GM10266 (cell line): Measurements from ENCODE around the gene GTF2F2.
"Not testable (repeated sequence)": the region's sequence is repeated elsewhere in the genome, so short reads cannot be mapped to it uniquely, and the experiment has no call there.

Experiments
- DNase-seq: peaks from one replicate; pipeline ENCODE4 v3.0.0; 2012; ENCODE audit errors: extremely low spot score
- CTCF ChIP-seq: IDR thresholded peaks from 2 replicates; pipeline ENCODE4 v1.5.1; 2012; ENCODE audit warnings: mild to moderate bottlenecking, low read depth; ENCODE audit not compliant: control insufficient read depth, insufficient read depth; ENCODE audit errors: missing control alignments

The GTF2F2 gene

GRCh38 chr13:45232591-45232990 is 112.3 kb downstream of the GTF2F2 start:
- no peak for TF ChIP-seq CTCF
- DNase-seq: no peak

DNA sequence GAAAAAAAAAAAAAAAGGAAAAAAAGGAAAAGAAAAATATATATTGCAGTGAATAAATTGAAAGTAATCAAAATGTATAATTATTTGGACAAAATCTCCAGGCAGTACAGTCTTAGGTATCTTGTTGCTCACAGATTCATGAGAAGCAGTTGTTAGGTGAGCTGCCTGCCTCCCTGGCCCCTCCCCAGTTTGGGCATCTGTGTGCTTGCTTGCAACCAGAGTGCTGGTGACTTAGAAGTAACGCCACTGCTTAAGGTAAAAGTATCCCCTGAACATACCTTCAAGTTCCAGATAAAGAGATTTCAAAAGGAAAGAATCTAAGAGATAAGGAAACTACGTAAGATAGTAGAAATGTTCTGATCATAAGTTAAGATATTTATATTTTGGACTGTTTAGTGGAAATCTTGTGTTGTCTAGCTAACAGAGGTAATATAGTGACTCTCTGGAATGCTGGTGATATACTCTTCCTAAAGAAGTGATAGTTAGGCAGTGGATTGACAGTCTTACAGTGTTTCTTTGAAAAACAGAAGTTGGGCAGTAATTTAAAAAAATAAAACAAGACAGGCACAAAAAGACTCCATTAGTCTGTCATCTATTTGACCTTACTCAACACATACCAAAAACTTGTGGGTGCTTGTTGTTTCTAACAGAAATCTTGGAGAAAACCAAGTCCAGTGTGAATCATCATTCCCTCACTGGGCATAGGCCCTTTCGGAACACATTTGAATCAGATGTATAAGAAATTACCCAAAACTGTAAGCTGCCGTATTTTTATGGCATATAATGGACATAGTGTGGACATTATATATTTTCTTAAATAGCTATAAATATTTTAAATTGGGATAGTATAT is 118.9 kb downstream of the GTF2F2 start:
- TF ChIP-seq CTCF: no peak
- DNase-seq: no peak

- no peak for DNase-seq
- no peak for TF ChIP-seq CTCF
Measured at GRCh38 chr13:45240143-45240542, 119.8 kb downstream of the GTF2F2 start.

GRCh38 chr13:45242070-45242469 is 121.8 kb downstream of the GTF2F2 start:
- TF ChIP-seq CTCF: no peak
- no peak for DNase-seq

DNA sequence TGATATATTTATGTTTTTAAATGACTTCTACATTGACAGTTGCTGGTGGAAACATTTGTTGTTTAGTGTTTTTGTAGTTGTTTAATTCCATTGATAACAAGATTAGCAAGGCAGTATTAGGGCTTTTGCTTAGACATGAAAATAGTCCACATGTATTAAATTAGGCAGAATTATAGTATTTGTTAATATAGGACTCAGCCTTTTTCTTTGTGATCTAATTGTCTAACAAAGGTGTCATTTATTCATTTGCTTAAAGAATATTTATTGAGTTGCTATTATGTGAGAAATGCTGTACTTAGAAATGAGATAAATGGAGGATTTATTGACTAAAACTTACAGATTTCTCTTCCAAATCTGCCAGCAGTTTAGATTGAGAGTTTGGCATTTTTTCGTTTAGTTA is 122.2 kb downstream of the GTF2F2 start:
- no peak for DNase-seq
- no peak for TF ChIP-seq CTCF

- no peak for TF ChIP-seq CTCF
- no peak for DNase-seq
Measured at GRCh38 chr13:45243077-45243476, 122.8 kb downstream of the GTF2F2 start.

DNA sequence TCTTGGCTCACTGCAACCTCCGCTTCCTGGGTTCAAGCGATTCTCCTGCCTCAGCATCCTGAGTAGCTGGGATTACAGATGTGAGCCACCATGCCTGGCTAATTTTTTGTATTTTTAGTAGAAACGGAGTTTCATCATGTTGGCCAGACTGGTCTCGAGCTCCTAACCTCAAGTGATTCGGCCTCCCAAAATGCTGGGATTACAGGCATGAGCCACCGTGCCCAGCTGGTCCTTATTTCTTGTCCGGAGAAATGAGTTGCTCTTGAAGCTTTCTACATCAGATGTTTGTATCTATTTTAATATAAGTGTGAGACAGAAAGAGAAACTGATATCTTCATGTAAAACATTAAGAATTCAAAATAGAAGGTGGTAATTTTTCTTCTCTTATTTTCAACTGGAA is 124.4 kb downstream of the GTF2F2 start:
- DNase-seq: not testable (repeated sequence)
